SHP77 treated with DMSO at 0.1 percent for 48 hours (cell line): Measurements from ENCODE around the gene UBC.
"Not testable (repeated sequence)": the region's sequence is repeated elsewhere in the genome, so short reads cannot be mapped to it uniquely, and the experiment has no call there.

Source experiments
- DNase-seq: peaks from one replicate; lab custom pipeline; 2025; lab: John Stamatoyannopoulos, UW

Gene UBC

DNA sequence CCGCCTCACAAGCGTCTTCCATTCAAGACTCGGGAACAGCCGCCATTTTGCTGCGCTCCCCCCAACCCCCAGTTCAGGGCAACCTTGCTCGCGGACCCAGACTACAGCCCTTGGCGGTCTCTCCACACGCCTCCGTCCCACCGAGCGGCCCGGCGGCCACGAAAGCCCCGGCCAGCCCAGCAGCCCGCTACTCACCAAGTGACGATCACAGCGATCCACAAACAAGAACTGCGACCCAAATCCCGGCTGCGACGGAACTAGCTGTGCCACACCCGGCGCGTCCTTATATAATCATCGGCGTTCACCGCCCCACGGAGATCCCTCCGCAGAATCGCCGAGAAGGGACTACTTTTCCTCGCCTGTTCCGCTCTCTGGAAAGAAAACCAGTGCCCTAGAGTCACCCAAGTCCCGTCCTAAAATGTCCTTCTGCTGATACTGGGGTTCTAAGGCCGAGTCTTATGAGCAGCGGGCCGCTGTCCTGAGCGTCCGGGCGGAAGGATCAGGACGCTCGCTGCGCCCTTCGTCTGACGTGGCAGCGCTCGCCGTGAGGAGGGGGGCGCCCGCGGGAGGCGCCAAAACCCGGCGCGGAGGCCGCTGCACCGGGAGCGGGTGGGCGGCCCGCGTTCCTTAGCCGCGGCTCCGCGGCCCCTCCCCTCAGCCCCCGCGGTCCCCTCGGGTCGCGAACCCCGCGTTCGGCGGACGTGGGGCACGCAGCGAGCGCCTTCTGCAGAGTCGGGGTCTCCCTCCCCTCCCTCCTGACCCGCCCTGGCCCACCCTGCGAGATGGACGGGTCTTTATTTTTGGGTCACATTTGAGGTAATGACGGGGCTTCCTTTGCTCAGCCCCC, at the start of gene UBC:
TSS of gene UBC (minus strand) at position 259 of the 847 bp plus-strand sequence. CDS start 879 bp downstream, outside the sequence.
- DNase-seq = no peak

DNA sequence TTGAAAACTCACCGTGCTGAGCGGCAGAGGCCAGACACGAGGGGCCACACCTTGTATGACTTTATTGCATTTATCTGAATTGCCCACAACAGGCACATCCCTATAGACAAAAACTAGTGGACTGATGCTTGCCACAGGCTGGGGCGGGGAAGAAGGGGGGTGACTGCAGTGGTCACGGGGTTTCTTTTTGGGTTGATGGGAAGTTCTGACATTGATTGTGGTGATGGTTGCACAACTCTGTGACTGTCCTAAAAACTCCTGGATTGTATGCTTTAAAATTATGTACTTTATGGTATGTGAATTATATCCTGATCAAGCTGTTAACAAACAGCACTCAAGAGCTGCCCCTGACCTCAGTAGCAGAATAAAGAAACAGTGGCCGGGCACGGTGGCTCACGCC, 48.8 kb upstream of the UBC start:
- no peak for DNase-seq

DNA sequence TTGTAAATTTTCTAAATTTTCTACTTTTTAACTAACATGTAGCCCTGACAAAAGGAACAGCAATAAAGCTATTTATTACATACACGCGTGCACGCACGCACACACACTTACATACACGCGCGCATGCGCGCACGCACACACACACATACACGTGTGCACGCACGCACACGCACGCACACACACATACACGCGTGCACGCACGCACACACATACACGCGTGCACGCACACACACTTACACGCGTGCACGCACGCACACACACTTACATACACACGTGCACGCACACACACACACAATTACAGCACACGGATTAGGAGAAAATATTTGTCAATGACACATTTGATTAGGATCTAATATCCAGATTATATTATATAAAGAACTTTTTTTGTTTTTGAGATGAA, 46.6 kb upstream of the UBC start:
- DNase-seq = no peak

DNA sequence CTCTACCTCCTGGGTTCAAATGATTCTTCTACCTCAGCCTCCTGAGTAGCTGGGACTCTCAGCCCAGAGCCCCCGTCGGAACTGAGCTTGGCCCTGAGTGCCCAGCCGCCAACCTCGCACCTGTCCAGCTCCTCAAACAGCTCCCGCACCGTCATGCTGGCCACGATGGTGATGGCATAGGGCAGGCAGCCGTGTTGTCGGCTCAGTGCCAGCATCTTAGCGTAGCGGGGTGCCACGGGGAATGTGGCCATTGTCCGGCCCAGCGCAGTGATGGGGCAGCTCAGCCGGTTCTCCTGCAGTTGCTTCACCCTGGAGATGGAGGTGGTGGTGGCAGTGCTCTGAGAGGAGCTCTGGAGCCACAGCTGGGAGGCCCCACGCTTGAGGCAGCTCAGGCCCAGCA, 42.1 kb upstream of the UBC start:
- no peak for DNase-seq

DNA sequence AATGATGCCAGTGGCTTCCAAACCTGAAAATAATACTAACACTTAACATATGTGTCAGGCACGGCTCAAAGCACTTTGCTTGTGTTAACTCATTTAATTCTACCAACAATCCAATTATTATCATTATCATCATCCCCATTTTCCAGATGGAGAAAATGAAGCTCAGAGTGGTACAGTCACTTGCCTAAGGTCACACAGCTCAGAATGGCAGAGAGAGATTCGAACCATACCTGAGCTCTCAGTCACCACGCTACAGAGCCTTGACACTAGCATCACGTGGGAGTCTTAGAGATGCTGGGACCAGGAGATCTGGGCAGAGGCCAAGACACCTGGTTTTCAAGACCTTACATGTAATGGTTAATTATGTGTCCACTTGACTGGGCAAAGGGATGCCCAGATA, 40.3 kb upstream of the UBC start:
- no peak for DNase-seq

DNA sequence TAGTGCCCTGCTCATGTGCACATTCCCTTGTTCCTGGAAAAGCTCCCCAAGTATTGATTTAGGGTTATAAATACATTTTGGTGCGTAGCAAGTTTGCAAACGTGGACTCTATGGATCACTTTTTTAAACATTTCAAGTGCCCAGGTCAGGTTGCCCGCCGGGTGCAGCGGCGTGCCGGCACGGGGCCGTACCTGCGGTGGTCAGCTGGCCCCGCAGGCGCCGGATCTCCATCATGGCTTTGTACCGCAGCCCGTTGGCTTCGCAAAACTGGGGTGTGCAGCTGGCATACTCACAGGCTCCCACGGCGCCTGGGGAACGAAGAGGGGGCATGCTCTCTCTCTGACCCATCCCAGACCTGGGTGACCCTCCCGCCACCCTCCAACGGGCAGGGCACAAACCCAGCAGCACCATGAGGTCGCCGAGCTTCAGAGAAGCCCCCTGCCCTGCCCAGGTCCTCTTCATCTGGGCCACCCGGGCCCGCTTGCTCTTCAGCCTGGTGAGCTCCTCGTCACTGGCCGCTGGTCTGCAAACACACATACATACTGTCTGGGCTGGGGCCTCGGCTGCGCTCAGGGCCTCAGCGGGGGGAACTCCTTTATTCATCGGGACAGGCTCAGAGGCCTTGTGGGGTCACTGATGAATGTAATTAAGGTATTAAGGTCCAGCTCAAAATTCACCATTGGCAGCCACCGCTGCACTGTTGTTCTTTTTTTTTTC, 39.4 kb upstream of the UBC start:
- DNase-seq = no peak

- no peak for DNase-seq
Observed at GRCh38 chr12:124952801-124953200, 38.4 kb upstream of the UBC start.

DNA sequence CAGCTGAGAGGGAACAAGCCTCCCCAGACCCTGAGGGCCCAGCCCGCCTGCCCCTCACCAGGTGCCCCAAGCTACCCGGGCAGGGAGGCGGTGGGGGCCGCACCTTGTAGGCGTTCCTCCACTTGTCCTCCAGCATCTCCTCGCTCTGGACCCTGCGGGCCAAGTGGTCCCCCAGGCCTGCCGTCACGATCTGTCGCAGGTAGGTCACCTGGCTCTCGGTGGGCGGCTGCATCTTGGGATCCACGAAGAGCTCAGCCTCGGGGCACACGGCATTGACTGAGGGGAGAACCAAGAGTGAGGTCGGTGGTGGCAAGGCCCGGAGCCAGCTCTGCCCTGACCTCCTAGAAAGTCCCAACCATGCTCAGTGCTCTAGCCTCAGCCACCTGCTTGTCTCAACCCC, 37.8 kb upstream of the UBC start:
- DNase-seq = no peak

DNA sequence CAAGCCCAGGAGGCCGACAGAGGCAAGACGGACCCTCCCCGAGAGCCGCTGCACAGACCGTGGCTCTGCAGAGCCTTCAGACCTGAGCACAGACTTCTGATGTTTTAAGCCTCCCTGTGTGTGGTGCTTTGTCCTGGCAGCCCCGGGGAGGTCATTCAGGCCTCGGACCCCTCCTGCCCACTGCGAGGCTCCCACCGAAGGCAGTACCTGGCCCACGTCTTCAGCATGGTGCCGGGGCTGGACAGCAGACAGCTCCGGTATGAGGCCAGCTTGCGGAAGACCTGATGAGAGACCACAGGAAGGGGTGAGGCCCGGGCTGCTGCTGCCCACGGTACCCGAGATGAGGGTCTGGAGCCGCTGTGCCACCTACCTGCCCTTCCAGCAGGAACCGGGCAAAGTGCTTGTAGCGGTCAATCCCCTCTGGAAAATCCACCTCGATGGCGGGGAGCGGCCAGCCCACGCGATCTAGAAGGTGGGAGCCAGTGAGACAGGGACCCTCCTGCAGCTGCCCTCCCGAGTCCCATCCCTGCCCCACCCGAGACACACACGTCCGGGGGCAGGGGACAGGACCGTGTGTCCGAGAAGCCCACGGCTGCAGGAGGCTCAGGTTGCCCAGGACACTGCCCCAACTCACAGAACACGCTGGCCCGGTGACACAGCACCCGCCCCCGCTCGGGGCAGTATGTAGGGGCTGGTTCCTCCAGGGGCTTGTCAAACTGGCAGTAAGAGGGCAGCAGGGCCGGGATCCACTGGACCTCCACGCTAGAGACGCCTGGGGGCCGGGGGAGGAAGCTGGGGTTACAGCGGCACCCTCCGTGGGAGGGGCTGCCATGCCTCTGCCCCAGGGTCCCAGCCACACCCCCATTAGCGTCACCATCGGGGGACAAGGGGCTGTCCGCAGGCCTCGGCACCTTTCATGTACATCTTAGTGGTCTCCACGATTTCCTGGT, 35.6 kb upstream of the UBC start:
- no peak for DNase-seq

DNA sequence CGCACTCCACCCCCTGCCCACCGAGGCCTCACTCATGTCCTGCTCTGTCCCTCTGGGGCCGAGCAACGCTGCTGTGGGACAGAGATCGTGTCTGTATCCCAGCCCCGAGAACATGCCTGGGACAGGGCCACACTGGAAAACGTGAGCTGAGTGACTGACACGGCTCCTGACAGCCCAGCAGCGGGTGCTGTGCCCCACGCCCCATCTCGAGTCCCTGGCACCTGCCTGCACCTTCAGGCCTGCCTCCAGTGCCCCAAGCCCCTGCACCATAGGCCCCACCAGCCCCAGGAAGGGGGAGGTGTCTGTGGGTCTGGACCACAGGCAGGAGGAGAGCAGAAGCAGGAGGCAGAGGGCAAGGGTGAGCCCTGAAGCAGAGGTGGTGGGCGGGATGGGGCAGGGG, 34.6 kb upstream of the UBC start:
- DNase-seq = no peak

DNA sequence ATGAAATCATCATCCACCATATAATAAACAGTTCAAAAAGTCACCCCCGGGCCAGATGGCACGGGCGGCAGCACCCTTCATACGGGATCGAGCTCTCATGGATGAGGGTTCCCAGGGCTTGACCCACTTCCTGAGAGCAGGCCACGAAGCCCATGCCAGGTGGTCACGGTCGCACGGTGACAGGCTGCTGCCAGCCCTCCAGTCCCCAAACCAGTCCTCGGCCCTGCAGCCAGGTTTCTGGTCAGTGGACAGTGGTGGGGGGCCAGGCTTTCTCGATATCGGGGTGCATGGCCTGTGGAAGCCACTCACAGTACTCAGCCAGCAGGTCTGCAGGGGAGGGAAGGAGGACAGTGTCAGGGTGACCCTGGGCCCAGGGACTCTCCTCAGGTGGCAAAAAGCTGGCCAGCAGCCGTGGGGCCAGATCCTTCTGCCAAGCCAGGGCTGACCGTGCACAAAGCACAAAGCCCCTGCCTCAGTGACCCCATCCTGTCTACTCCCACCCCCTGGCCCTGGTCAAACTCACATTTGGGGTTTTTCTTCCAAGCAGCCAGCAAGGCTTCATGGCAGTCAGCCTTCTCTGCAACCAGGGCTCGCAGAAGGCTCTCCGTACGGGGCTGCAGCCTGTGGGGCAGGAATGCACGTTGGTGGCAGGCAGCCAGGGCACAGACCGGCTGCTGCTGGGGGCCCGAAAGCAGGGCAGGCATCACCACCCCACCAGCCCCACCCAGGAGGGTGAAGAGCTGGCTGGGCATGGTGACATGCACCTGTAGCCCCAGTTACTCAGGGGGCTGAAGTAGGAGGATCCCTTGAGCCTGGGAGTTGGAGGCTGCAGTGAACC, 33.3 kb upstream of the UBC start:
- no peak for DNase-seq

DNA sequence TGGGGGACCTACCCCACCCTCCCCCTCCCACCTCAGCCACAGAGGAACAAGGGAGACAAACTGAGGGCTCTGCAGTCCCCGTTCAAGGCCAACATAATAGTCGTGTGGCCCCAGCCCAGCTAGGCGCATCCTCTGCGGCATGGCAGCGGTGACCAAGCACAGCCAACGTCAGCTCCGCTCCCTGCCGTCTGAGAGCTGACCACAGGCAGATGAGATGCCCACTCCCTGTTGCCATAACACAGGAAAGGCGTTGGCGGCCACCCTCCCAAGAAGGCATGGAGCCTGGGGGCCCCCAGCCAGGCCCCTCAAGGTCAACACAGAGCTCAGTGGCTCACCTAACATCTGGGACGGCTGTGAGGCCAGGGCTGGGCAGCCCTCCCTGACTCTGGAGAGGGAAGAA, 32.6 kb upstream of the UBC start:
- DNase-seq = no peak

DNA sequence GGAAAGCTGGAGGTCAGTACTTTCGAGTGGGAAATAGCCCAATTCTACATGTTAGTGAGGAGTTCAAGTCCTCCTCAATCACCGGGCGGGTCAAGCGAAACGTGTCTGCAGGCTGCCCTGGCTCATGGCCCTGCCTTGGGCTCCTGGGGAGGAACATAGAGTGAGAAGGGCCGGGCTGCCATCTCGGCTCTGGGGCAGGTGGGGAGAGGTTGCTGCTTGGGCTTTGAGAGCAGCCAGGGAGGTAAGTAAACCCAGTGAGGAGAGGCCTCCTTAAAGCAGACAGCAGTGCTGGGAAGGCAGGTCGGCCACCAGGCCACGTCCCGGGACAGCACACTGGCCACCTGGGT, 32.0 kb upstream of the UBC start:
- no peak for DNase-seq

DNA sequence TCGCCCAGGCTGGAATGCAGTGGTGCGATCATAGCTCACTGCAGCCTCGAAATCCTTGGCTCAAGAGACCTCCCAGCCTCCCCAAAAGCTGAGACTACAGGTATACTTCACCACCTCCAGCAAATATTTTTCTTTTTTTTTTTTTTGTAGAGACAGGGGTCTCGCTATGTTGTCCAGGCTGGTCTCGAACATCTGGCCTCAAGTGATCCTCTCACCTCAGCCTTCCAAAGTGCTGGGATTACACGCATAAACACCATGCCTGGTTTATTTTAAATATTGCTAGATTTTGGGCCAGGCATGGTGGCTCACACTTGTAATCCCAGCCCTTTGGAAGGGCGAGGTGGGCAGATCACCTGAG, 26.7 kb upstream of the UBC start:
- no peak for DNase-seq

GRCh38 chr12:124940393-124941169, 26.1 kb upstream of the UBC start:
- no peak for DNase-seq

DNA sequence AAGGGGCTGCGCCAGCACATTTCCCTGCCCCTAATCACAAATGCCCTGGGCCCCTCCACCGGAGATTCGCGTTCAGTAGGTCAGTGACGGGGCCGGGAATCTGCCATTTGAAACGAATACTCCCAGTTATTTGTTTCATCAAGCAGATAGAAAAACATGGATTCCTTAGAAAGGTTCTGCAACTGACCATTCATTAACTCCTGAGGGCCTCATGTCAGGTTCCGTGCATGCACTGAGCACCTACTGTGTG, 25.6 kb upstream of the UBC start:
- DNase-seq = no peak

GRCh38 chr12:124939421-124940142, 25.1 kb upstream of the UBC start:
- no peak for DNase-seq

DNA sequence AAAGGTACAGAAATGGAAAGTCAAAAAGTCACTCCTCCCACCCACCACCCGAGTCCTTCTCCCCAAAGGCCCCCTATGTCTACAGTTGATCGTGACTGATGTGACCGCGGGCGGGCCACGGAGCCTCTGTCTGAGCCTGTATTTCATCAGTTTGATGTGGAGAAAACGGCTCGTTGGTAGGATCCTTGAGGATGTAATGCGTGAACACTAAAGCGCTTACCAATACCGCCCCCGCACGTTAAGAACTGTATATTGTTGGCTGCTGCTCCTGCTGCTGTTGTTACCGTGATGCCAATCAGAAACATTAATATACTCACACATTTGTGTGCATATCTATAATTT, 24.6 kb upstream of the UBC start:
- DNase-seq = no peak

- DNase-seq = no peak
Observed at GRCh38 chr12:124938587-124938986, 24.1 kb upstream of the UBC start.

DNA sequence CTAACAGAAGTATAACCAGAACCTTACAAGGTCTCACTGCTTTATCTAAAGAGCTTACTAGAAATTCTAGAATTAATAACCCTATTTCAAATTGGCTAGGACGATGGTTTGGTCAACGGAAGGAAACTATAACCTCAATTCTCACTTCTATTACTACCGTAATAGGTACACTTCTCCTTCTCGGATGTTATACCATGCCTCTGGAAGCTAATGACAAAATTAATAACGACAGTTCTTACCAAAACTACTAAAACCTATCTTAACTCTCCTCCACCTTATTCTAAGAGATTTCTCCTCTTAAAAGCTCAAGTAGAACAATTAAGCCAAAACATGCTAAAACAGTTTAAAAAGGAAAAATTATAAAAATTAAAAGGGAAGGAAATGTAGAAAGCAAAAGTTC, 23.7 kb upstream of the UBC start:
- DNase-seq = no peak

GRCh38 chr12:124931528-124931927, 17.1 kb upstream of the UBC start:
- DNase-seq = not testable (repeated sequence)
